GM19193 (cell line): Measurements from ENCODE around the gene ARFIP1.

Source experiments
- POLR2A ChIP-seq: IDR thresholded peaks from 4 replicates; pipeline ENCODE4 v1.6.1; 2011; ENCODE audit not compliant: insufficient read depth, insufficient read length; ENCODE audit errors: extremely low read depth

Gene ARFIP1

DNA sequence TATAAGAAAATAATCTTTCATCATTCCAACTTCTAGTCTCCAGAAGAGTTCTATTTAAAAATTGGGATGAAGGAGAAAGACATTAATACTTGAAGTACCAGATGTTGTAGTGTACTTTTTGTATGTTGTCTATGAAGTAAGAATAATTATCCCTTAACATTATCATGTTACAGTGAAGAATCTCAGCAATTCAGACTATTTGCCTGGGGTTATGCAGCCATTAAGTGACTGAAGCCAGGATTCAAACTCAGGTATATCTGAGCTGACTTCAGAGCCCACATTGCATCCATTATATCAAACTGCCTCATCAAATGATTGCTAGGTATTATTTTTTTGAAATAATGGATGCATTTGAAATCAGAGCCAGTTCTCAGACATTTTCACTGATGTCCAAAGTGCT is 80.3 kb downstream of the ARFIP1 start:
- no peak for TF ChIP-seq POLR2A

DNA sequence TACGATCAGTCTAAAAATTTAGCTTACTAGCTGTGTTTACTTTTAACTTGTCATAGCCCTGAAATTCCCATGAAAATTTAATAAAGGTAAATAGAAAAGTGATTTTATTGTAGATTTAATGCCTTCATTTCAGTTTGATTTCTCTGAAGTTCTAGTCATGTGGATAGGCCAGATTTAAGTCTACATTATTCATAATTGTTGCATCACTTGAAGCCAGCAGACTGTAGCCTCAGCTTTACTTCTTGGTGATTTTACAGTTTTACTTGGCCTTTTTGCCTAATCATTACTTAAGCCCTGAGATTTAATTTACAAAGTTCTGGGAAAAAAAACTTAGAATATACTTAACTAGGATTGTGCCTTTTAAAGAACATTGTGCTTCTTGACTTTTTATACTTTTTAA is 82.9 kb downstream of the ARFIP1 start:
- no peak for TF ChIP-seq POLR2A

DNA sequence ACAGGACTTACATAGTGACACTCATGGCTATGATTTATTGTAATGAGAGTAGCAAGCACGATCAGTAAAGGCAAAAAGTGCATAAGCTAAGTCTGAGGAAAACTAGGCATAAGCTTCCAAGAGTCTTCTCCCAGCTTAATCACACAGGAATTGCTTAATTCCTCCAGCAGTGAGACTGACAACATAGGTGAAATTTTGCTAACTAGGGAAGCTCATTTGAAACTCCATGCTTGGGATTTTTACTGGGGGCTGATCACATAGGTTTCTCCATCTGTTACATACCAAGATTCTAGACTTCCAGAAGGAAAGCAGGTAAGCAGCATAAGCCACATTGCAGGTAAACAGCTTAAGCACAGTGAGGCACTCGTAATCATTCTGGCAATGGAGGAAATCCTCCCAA is 84.6 kb downstream of the ARFIP1 start:
- TF ChIP-seq POLR2A = no peak

DNA sequence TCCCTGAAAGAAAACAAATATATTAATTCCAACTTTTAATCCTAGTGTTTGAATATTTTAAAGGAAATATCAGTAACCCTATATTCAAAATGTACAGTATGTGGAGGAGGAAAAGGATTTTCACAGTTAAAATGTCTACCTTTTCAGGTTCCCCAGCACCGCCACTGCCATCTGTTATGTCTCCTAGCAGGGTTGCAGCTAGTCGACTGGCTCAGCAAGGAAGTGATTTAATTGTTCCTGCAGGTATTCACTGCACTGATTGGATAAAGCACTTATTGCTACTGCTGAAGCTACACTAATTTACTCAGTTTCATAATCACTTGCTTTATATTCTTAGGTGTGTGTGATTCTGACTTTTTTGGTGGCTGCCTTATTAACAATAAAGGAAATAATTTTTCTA is 90.9 kb downstream of the ARFIP1 start:
- TF ChIP-seq POLR2A = no peak

DNA sequence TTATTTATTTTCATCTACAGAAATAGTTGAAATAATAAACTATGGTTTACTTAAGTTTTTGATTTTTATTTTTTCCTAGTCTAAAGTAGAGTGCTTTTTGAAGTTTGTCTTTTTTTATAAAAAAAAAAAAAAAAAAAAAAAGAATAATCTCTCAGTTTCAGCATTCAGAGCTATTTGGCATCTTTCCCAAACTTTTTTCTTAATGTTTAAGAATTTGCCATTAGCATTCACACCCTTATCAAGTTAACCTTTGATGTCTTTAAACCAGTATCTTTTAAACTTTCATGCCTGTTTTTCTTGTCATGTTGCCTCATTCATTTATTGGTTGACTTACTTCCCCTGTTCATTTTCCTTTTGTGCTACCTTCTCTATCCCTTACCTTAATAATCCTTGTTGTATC is 95.5 kb downstream of the ARFIP1 start:
- TF ChIP-seq POLR2A = no peak

DNA sequence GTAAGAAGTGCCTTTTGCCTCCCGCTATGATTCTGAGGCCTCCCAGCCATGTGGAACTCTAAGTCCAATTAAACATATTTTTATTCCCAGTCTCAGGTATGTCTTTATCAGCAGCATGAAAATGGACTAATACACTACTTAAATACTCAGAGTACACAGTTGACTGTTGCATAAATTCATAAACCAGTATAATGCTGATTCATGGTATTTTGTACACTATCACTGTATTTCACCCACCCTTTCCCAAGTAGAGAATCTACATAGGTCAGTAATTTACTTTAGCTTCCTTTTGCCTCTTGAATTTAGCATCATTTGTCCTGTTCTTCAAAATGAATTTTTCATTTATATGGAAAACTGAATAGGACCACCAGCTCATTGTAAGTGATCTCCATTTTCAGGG is 98.1 kb downstream of the ARFIP1 start:
- no peak for TF ChIP-seq POLR2A

DNA sequence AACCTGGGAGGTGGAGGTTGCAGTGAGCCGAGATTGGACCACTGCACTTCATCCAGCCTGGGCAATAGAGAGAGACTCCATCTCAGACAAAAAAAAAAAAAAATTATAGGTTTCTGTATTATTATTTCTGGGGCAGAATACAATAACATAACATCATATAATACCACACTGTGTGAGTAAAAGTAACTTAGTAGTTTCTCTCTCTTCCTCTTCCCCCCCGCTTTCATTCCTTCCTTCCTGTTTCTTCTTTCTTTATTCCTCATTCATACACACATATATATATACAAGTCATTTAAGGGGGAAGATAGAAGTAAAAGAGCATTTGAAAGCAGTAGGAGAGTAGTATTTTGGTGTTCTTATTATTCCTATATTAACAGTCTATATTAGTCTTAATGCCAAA is 100.5 kb downstream of the ARFIP1 start:
- TF ChIP-seq POLR2A = no peak

DNA sequence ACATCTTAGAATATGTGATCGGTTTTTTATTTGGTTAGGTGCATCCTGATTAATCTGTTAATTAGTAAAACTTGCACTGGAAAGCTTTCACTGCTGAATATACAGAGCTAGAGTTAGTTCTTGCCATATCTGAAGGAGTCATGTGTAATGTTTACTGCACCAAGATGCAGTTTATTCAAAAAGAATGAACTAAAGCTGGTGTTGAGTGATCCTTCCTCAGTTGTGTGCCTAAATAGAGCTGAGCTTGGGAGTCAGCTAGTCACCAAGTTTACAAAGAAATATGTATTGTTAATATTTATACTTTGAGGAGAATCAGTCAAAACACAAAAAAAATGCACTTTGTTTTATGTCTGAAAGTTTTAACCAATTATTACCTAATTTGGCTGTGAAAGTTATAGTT is 102.2 kb downstream of the ARFIP1 start:
- no peak for TF ChIP-seq POLR2A

DNA sequence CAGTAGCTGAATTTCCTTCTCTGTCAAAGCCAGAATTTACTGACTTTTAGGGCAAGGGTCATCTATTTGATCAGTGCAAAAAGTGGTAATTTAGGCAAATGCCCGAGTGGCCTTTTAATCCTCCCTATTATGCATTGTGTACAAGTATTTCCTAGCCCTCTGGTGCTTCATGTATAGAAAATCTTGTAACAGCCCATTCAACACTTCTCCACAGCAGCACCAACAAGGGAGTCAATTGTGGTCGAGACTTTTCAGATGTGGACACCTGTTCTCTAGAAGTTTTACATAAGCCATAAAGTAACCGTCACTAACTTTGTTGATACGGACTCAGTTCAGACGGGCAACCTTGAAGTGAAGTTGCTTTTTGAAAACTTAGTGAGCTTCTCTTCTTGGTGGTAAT is 105.4 kb downstream of the ARFIP1 start:
- TF ChIP-seq POLR2A = no peak

DNA sequence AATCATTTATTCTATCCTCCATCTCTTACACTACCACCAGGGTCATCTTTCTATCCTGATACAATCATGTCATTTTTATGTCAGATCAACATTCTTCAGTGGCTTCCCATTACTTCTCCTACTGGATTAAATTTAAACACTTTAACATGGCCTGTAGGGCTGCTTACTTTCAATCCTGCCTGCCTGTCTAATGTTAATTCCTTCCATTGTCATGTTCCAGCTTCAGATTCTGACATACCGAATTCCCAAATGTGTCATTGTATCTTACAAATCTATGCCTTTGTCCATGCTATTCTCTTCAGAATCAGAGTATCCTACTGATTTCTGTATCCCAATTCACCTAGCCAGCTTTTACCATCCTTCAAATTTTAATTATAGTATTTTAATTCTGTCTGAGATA is 106.4 kb downstream of the ARFIP1 start:
- no peak for TF ChIP-seq POLR2A

DNA sequence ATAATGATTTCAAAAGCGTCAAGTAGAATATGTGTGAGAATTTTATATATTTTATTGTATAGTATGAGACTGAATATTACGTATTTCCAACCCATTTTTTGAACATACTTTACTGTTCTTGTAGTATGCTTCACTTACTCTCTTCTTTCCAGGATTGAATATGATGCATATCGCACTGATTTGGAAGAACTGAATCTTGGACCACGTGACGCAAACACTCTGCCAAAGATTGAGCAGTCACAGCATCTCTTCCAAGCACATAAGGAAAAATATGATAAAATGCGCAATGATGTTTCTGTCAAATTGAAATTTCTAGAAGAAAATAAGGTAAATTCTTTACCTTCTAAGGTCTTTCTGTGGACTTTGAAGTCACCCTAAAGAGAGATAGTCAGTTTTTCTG is 108.2 kb downstream of the ARFIP1 start:
- no peak for TF ChIP-seq POLR2A

DNA sequence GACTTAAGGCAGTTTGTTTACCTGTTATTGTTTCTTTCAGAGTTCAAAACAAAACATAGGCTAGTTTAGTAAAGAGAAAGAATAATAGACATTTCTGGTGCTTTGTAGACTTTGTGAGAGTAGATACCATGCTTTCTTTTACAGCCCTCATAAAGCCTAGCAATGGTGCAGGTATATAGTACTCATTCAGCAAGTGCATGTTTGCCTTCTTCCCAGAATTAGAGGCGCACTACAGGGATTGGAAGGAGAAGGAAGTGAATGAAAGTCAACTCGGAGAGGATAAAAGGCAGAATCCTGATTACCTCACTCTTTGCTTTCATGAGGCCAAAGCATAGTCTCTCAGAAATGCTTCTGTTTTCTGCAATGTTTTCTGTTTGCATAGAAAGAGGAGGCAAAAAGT is 113.2 kb downstream of the ARFIP1 start:
- no peak for TF ChIP-seq POLR2A

DNA sequence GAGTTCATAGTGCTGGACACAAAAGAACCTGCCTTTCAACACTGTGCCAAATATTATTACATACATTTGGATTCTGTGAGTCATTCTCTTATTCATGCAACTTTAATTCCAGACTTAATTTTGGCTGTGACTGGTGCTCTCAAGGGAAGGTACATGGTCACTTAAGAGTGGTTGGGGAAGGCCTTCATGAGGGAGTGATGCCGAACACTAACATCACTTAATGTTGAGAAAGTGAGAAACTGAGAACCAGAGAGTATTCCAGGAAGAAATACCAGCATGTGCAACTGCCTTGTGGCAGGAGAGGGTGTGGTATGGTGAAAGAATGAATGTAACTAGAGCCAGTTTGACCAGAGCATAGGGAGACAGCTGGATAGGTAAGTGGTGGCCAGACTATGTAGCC is 114.9 kb downstream of the ARFIP1 start:
- no peak for TF ChIP-seq POLR2A

DNA sequence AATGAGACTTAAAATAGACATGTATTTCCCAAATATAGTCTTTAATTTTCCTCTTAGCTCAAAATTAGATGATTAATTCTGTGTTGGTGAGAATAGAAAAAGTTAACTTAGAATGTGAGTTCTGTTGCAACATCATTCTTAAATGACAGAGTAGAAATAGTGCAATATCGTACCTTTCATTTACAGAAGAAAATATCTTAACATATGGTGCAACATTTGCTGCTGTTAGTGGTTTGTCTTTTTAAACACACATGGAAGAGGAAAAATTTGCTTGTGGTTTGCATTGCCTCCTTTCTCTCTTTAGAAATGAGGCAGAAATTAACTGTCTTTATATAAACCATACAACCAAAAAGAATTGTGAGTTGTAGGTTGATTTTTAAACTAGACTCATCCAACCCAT is 117.1 kb downstream of the ARFIP1 start:
- no peak for TF ChIP-seq POLR2A

DNA sequence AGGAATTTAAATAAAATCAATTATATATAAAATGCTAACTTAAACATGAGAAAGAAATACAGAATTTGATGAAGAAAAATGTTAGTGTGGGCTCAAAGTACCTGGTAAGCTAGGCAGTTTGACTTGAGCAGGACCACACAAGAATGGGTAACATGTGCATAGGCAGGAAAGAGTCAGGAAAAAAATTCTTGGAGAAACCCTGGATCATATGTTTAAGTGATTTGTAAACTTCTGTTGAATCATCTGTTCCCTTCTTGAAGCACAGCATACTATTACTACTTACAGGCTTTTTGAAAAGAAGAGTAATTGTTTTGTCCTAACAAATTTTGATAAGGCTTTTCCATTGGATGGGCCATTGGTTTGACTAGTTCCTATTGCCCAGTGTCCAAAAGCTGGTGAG is 118.9 kb downstream of the ARFIP1 start:
- no peak for TF ChIP-seq POLR2A

DNA sequence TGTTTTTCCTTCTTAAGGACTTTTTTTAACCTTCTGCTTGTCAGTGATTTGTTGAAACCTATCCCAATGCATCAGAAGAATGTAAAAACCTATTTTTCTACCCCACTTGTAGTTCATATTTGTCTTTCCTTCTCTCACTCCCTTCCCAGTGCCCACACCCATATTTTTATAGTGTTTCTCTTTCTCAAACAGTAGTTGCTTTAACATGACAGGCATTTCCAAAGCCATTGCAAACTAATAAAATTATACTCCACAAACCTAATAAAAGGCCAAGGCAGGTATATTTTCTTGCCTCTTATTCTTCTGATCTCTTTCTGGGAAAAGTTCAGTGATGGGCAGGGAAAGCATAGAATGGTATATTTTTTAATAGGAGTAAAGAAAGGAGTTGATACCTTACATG is 120.6 kb downstream of the ARFIP1 start:
- no peak for TF ChIP-seq POLR2A

DNA sequence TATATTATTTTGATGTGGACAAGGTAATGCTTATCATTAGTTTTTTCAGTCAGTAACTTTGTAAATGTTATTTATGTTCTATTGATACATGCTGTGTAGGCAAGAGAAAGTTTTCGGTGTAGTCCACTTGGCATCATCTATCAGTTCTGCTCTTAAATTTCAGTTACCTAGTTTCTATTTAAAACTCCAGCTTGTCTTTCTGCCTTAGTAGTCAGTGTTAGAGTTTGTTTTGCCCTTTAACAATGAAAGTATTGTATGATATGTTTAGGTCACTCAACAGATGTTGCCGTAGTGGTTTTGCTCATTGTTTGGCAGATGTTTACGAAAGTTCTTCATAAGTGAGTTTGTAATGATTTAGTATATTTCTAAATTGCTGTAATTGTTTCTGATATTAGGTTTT is 121.5 kb downstream of the ARFIP1 start:
- TF ChIP-seq POLR2A = no peak

DNA sequence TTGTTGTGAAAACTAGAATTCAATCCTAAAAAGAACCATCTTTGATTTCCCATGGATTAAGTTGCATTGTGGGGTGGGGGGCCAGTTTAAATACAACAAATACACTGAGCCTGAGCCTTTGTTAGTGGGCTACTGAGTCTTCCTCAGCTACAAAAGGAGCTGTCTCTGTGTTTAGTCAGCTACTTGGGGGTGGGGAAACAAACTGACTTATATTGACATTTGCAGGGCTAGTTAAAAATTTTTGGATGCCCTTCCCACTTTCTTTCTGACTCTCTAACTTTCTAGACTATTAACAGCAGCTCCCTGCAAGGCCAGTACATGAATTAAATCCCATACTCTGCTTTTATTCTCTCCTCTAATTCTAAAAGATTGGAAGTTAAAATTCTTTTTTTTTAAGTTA is 123.9 kb downstream of the ARFIP1 start:
- TF ChIP-seq POLR2A = no peak
